Coronary artery (tissue), 2 donors: ENCODE results near the gene CFAP20DC.
"Not testable (repeated sequence)": the region's sequence is repeated elsewhere in the genome, so short reads cannot be mapped to it uniquely, and the experiment has no call there.

Experiments used
- DNase-seq: peaks from one replicate; pipeline ENCODE4 v3.0.0-alpha.2; 2017; ENCODE audit warnings: low spot score
- H3K27ac ChIP-seq, 2 donors: fragments of 200-600 bp; sonication (generic); one replicate each; pipeline ENCODE4 v1.5.1; 2016 to 2019
- H3K4me3 ChIP-seq: fragments of 200-600 bp; sonication (generic); 2 replicates; pipeline ENCODE4 v1.5.1; 2016; ENCODE audit warnings: mild to moderate bottlenecking, moderate library complexity
- TF ChIP-seq, protein P1 (sequence below): fragments of 200-600 bp; sonication (generic); IDR thresholded peaks from one replicate; pipeline ENCODE4 v1.5.1; 2019; ENCODE audit warnings: antibody characterized with exemption

The CFAP20DC gene

DNA sequence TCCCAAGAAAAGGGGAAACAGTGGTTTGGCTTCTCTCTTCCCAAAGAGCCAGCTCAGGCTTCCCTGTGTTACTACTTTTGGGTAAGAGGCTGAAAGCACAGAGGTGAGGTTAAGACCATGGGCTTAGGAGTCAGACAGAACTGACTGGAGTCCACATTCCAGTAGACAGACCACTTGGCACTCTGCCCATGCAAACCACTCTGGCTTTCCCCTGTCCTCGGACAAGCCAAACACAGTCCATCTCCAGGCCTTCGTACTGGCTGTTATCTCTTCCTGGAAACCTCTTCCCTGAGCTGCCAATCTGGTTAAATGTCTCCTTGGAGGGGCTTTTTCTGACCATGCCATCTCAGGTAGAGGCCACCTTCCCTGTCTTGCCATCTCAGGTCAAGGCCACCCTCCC, 330.1 kb downstream of the CFAP20DC start:
- Histone ChIP-seq H3K27ac (no peak overlapping the region), H3K4me3 (no peak overlapping the region)
- no peak for DNase-seq
- TF ChIP-seq, protein P1, sequence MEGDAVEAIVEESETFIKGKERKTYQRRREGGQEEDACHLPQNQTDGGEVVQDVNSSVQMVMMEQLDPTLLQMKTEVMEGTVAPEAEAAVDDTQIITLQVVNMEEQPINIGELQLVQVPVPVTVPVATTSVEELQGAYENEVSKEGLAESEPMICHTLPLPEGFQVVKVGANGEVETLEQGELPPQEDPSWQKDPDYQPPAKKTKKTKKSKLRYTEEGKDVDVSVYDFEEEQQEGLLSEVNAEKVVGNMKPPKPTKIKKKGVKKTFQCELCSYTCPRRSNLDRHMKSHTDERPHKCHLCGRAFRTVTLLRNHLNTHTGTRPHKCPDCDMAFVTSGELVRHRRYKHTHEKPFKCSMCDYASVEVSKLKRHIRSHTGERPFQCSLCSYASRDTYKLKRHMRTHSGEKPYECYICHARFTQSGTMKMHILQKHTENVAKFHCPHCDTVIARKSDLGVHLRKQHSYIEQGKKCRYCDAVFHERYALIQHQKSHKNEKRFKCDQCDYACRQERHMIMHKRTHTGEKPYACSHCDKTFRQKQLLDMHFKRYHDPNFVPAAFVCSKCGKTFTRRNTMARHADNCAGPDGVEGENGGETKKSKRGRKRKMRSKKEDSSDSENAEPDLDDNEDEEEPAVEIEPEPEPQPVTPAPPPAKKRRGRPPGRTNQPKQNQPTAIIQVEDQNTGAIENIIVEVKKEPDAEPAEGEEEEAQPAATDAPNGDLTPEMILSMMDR: no peak

DNA sequence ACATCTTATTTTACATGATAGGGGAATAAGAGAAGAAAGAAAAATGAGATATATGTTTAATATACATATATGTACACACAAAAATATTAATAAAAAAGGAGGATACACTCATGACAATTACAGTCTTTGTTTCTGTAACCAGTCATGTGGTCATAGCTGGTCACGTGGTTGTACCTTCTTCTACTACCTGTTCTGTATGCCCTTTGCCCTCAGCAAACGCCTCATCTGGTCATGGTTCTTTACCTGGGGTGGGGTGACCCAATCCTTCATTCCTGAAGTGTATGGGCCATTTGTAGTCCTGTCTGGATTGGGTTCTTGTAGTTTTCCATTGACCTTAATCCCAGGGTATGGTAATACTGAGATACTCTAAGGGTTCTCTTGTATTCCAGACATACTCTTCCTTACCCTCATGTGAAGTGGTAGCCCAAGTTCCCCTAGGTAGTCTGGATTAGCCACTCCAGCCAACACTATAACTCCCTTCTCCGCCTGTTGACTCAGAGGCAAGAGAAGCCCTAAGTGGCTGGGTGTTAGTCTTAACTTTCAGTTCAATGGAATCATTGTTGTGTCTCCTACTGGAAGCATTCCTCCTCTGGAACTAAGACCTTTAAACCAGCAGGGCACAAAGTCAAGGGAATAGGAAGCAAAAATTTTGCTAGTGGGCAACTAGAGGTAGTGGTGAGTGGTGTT, 336.0 kb downstream of the CFAP20DC start:
- TF ChIP-seq, protein P1: no peak
- no peak overlapping the region for H3K27ac ChIP-seq
- no peak overlapping the region for H3K4me3 ChIP-seq
- no peak for DNase-seq

DNA sequence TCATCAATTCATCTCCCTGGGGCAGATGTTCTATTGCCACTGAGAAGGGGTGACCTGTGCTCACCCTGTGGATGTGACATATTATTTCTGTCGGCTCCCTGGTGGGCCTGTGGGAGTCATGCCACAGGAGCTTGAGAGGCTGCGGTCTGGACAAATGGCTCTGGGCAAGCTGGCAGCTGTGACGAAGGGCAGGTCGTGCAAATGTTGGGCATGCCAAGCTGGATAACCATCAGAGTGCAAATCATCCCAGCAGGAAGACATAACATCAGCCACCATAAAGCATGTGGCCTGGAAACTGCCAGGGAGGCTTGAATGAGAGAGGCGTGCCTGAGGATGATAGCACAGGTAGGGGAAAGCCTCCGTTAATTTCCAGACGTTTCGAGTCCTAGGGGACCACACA, 338.0 kb downstream of the CFAP20DC start:
- no peak for DNase-seq
- TF ChIP-seq, protein P1: no peak
- H3K27ac ChIP-seq: no peak overlapping the region
- no peak overlapping the region for H3K4me3 ChIP-seq

DNA sequence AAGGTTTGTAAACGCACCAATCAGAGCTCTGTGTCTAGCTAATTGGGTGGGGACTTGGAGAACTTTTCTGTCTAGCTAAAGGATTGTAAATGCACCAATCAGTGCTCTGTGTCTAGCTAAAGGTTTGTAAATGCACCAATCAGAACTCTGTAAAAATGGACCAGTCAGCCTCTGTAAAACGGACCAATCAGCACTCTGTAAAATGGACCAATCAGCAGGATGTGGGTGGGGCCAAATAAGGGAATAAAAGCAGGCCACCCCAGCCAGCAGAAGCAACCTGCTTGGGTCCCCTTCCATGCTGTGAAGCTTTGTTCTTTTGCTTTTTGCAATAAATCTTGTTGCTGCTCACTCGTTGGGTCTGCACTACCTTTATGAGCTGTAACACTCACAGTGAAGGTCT, 340.8 kb downstream of the CFAP20DC start:
- not testable (repeated sequence) for H3K27ac ChIP-seq, H3K4me3 ChIP-seq, DNase-seq

DNA sequence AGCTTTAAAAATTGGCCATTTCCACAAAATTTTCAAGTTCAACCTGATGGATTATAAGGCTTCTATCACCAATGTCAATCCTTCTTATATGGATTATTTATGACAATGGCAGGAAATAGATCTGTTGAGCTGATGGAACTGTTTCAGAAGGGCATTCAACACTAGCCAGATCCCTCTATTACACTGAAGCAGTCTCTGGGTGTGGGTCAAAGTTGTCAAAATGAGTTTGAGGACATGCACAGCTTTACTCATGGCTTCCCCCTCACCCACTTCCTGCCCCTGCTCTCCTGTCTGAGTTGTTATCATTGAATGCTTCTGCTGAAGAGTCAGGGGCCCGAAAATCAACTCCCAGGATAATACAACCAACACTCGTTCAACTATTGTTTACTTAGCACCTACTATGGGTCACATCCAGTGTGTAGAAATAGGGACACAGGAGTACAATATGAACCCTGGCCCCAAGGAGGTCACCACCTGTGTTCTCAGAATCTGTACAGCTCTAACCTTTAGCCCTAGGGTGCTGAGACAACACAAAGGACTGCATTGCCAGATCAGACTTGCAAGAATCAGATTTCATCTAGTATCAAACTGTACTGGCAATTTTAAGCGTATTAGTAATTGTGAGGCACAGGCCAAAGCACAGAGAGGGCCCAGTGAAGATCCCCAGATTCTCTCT, 341.6 kb downstream of the CFAP20DC start:
- TF ChIP-seq, protein P1: no peak
- no peak for DNase-seq

DNA sequence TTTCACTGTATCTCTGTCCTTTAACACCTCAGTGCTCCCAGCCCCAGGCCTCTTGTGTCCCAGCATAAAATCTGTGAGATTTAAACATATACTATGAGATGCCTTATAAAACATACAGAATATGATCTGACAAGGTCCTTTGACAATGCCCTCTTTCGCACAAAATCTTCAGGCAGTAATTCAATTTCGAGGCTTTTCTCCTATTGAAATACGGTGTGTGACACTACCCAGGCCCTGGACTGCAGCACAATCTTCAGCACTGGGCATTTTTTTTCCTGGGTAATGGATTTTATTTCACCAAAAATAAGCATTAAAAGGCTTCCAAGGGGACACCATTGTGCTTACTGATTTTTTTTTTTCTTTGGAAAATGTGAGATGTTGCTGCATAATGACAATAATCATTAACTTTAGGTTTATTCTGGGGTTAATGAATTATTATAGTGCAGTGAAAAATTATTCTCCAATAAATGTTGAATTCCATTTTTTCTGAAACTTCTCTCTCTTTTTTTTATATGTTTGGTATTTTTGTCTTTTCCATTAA, 342.4 kb downstream of the CFAP20DC start:
- Histone ChIP-seq H3K27ac (no peak overlapping the region), H3K4me3 (no peak overlapping the region)
- DNase-seq: no peak
- TF ChIP-seq, protein P1: no peak

More for the DNA sequence above, 341.6 kb downstream of the CFAP20DC start:
- H3K27ac ChIP-seq: no peak overlapping the region
- no peak overlapping the region for H3K4me3 ChIP-seq

DNA sequence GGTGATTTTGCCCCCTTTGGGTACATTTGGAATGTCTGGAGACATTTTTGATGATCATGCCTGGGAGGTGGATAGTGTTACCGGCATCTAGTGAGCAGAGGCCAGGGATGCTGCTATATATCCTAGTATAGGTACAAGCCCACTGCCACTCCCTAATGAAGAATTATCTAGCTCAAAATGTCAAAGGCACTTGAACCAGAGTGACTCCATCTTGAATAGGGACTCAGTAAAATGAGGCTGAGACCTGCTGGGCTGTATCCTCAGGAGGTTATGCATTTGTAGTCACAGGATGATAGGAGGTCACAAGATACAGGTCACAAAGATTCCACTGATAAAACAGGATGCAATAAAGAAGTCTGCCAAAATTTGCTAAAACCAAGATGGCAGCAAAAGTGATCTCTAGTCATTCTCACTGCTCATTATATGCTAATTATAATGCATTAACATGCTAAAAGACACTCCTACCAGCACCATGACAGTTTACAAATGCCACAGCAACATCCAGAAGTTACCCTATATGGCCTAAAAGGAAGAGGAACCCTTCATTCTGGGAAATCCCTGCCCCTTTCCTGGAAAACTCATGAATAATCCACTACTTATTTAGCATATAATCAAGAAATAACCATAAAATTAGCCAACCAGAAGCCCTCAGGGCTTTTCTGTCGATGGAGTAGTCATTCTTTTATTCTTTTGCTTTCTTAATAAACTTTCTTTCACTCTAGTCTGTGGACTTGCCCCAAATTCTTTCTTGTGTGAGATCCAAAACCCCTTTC, 343.2 kb downstream of the CFAP20DC start:
- DNase-seq: no peak
- no peak overlapping the region for H3K4me3 ChIP-seq
- no peak overlapping the region for H3K27ac ChIP-seq
- TF ChIP-seq, protein P1: no peak
